Neural crest cell (in vitro differentiated cells): ENCODE measurements around the gene CLCN4. TPM values are rescaled to one million over a fixed set of nuclear protein-coding genes. Genes with fewer than 3 reads are reported as not detected.

Experiments used
- DNase-seq: peaks from one replicate; pipeline ENCODE4 v3.0.0; 2021; ENCODE audit warnings: low read depth, mixed read lengths, low spot score
- H3K27ac Mint-ChIP-seq: one replicate; pipeline ENCODE4 v1.8.0; 2021; ENCODE audit warnings: mild to moderate bottlenecking, mixed read lengths; ENCODE audit not compliant: unreplicated experiment
- H3K27me3 Mint-ChIP-seq: 2 replicates; pipeline ENCODE4 v1.8.0; 2021; ENCODE audit warnings: low read depth, mild to moderate bottlenecking, mixed read lengths
- H3K36me3 Mint-ChIP-seq: 2 replicates; pipeline ENCODE4 v1.8.0; 2021; ENCODE audit warnings: low read depth, mild to moderate bottlenecking, mixed read lengths
- H3K4me1 Mint-ChIP-seq: 2 replicates; pipeline ENCODE4 v1.8.0; 2021; ENCODE audit warnings: mixed read lengths
- H3K4me3 Mint-ChIP-seq: one replicate; pipeline ENCODE4 v1.8.0; 2021; ENCODE audit warnings: mild to moderate bottlenecking, mixed read lengths
- H3K9me3 Mint-ChIP-seq: 2 replicates; pipeline ENCODE4 v1.8.0; 2021; ENCODE audit warnings: mixed read lengths
- total RNA-seq: library from RNA; stranded (reverse); gene quantifications from 2 replicates; pipeline ENCODE4 v1.2.1, GENCODE V29; 2021
- TF ChIP-seq, protein P1 (sequence below): fragments of 200-600 bp; sonication (generic); conservative IDR thresholded peaks from 2 replicates; pipeline ENCODE4 v1.5.0; 2021; ENCODE audit warnings: antibody characterized with exemption, mild to moderate bottlenecking

CLCN4 gene
- total RNA-seq, 1 donor from 2014 or later: 8.8 TPM

DNA sequence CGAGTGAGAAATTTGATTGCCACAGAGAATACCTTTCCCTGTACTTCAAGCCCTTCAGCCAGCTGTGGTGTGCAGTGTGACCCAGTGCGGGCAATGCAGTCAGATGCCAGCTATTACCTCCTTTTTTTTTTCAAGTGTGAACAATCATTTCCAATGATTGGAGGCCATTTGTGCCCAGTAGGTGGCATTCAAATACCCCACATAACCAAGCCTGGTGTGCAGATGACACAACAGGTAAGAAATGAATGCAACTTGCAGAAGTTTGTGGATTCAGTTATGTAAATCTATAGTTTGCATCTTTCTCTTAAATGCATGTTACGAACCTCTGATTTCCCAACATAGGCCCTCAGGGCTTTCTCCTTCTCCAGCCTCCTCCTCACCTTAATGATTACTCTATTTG, 98.0 kb downstream of the CLCN4 start:
- Mint-ChIP-seq H3K27me3 (no peaks in the 10 kb centered on the region), H3K4me3 (no peak overlapping the region), H3K4me1 (no peaks in the 10 kb centered on the region), H3K27ac (no peak overlapping the region), H3K9me3 (peaks cover 6% of the 10 kb centered on the region), H3K36me3 (no peaks in the 10 kb centered on the region)
- DNase-seq: no peak
- TF ChIP-seq, protein P1, sequence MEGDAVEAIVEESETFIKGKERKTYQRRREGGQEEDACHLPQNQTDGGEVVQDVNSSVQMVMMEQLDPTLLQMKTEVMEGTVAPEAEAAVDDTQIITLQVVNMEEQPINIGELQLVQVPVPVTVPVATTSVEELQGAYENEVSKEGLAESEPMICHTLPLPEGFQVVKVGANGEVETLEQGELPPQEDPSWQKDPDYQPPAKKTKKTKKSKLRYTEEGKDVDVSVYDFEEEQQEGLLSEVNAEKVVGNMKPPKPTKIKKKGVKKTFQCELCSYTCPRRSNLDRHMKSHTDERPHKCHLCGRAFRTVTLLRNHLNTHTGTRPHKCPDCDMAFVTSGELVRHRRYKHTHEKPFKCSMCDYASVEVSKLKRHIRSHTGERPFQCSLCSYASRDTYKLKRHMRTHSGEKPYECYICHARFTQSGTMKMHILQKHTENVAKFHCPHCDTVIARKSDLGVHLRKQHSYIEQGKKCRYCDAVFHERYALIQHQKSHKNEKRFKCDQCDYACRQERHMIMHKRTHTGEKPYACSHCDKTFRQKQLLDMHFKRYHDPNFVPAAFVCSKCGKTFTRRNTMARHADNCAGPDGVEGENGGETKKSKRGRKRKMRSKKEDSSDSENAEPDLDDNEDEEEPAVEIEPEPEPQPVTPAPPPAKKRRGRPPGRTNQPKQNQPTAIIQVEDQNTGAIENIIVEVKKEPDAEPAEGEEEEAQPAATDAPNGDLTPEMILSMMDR: no peak

DNA sequence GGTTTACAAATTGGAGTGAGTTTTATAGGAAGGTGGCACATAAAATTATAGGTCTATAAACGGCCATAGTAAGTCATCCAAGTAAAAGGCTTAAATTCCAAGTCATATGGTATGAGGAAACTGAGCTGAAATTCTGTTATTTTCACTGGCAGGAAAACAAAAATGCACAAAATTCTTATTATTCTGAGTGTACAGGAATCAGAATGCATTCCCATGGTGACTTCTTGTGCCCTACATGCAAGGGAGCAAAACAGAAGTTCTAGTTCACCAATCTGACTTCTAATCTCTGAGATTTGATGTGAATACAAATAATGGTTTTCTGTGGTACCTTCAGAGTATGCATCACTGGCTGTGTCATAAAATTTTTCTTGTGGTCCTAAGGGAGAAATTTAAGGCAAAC, 102.9 kb downstream of the CLCN4 start:
- H3K9me3 Mint-ChIP-seq: peaks cover 14% of the 10 kb centered on the region
- H3K4me1 Mint-ChIP-seq: peaks cover 8% of the 10 kb centered on the region
- H3K36me3 Mint-ChIP-seq: no peaks in the 10 kb centered on the region
- H3K27ac Mint-ChIP-seq: no peak overlapping the region
- TF ChIP-seq, protein P1: no peak
- no peak overlapping the region for H3K4me3 Mint-ChIP-seq
- no peak for DNase-seq
- no peaks in the 10 kb centered on the region for H3K27me3 Mint-ChIP-seq

DNA sequence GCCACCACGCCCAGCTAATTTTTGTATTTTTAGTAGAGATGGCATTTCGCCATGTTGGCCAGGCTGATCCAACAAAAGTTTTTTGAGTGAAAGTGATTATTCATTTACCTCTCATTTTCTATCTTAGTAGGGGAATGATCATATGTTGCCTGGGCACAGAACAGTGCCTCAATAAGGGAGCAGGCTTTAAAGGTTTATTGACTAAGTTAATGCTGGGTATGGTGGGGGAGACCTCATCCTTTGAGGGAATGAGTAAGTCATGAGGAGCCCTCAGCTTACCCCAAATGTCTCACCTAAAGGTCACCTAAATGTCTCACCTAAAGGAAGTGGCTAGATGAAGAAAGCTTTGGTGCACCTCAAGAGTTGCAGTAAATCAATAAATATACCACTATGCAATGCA, 109.0 kb downstream of the CLCN4 start:
- DNase-seq: no peak
- Mint-ChIP-seq H3K9me3 (peaks cover 15% of the 10 kb centered on the region), H3K27me3 (no peaks in the 10 kb centered on the region), H3K4me3 (no peak overlapping the region), H3K36me3 (peaks cover 3% of the 10 kb centered on the region), H3K4me1 (peaks cover 4% of the 10 kb centered on the region), H3K27ac (no peak overlapping the region)
- TF ChIP-seq, protein P1: no peak

DNA sequence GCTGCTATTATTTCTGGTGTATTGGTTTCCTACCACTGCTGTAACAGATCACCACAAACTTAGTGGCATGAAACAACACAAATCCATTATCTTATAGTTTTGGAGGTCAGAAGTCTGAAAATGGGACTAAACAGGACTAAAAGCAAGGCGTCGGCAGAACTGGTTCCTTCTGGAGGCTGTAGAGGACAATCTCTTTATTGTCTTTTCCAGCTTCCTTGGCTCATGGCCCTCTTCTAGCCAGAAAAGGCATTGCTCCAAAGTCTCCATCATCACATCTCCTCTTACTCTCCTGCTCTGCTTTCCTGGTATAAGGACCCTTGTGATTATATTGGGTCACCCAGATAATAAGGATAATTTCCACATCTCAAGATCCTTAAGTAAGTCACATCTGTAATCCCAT, 121.9 kb downstream of the CLCN4 start:
- no peak for DNase-seq
- H3K4me3 Mint-ChIP-seq: no peak overlapping the region
- no peaks in the 10 kb centered on the region for H3K4me1 Mint-ChIP-seq
- TF ChIP-seq, protein P1: no peak
- H3K9me3 Mint-ChIP-seq: peaks cover 2% of the 10 kb centered on the region
- no peak overlapping the region for H3K27ac Mint-ChIP-seq
- no peaks in the 10 kb centered on the region for H3K27me3 Mint-ChIP-seq
- H3K36me3 Mint-ChIP-seq: no peaks in the 10 kb centered on the region

DNA sequence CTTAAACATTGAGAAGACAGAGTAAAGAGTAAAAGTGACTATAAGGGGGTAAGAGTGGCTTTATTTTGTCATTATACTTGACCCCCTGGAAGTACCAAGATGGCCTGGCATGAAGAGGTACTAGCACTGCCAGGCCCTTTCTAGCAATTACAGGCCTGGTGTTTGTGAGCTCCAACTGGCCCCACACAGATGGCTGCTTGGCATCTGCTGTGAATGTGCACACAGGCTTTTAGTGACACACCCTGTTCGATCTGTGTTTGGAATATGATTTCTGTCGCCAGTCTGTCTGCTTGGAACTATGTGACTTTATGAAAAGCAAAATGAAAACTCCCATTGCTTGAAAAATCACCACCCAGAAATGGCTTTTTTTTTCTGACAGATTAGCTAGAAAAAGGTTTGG, 123.3 kb downstream of the CLCN4 start:
- no peak overlapping the region for H3K4me3 Mint-ChIP-seq
- no peaks in the 10 kb centered on the region for H3K27me3 Mint-ChIP-seq
- DNase-seq: no peak
- TF ChIP-seq, protein P1: no peak
- peaks cover 2% of the 10 kb centered on the region for H3K9me3 Mint-ChIP-seq
- H3K4me1 Mint-ChIP-seq: no peaks in the 10 kb centered on the region
- H3K36me3 Mint-ChIP-seq: no peaks in the 10 kb centered on the region
- no peak overlapping the region for H3K27ac Mint-ChIP-seq

DNA sequence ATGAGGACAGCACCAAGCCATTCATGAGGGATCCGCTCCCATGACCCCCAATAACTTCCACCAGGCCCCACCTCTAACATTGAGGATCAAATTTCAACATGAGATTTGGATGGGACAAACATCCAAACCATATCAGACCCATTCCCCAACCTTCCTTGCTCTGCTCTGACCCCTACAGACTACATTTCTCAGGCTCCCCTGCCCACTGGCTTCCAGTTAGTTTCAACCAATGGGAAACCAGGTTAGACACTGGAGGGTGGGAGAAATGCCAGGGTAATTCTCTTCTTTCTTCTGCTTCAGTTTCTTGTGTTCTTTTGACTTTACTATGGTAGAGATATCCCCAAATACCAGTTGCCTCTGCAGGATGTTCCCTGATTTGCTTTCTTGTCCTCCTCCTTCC, 125.7 kb downstream of the CLCN4 start:
- DNase-seq: no peak
- Mint-ChIP-seq H3K4me3 (no peak overlapping the region), H3K36me3 (no peaks in the 10 kb centered on the region), H3K4me1 (no peaks in the 10 kb centered on the region), H3K27me3 (no peaks in the 10 kb centered on the region), H3K27ac (no peak overlapping the region), H3K9me3 (peaks cover 8% of the 10 kb centered on the region)
- TF ChIP-seq, protein P1: no peak
